K562 (cell line): ENCODE results near the gene SLC66A2.

Source experiments
- BCL6 ChIP-seq: fragments of 250-450 bp; sonication (Bioruptor Pico); IDR thresholded peaks from 2 replicates; pipeline ENCODE4 v1.4.0; 2020
- CTCF ChIP-seq, 3 experiments: IDR thresholded peaks in 2 of 3; conservative IDR thresholded peaks in 1 of 3; 2 replicates each; pipeline ENCODE4 v1.5.1; 2011 to 2012; ENCODE audit warnings: low read length in 3 of 3, mild to moderate bottlenecking in 3 of 3, control low read depth in 2 of 3, improper control_type of control experiment in 1 of 3, inconsistent platforms in 1 of 3, low read depth in 1 of 3, mixed read lengths in 1 of 3, moderate library complexity in 1 of 3; ENCODE audit not compliant: insufficient read depth in 2 of 3
- ELF1 ChIP-seq: fragments of 200-800 bp; sonication (Bioruptor generic); IDR thresholded peaks from 2 replicates; pipeline ENCODE4 v1.6.1; 2016; ENCODE audit warnings: missing genetic modification characterization, missing compliant biosample characterization
- PML ChIP-seq: IDR thresholded peaks from 2 replicates; pipeline ENCODE4 v1.6.1; 2012; ENCODE audit warnings: low read length, inconsistent platforms
- POLR2AphosphoS5 ChIP-seq: IDR thresholded peaks from 2 replicates; pipeline ENCODE4 v1.6.1; 2011; ENCODE audit warnings: mild to moderate bottlenecking, low read depth, low read length, moderate library complexity; ENCODE audit not compliant: control insufficient read depth, insufficient read depth
- USF1 ChIP-seq: sonication (generic); formaldehyde crosslinking; IDR thresholded peaks from 2 replicates; pipeline ENCODE4 v1.9.0; 2022; ENCODE audit warnings: mild to moderate bottlenecking, missing genetic modification reagents
- XRCC5 ChIP-seq: fragments of 200-400 bp; formaldehyde crosslinking; IDR thresholded peaks from 2 replicates; pipeline ENCODE4 v1.6.1; 2017; ENCODE audit warnings: low read depth, mild to moderate bottlenecking, low read length
- ZFP30 ChIP-seq: fragments of 250-450 bp; sonication (Bioruptor Pico); IDR thresholded peaks from 2 replicates; pipeline ENCODE4 v1.8.0; 2022; ENCODE audit warnings: moderate library complexity, mild to moderate bottlenecking, inconsistent platforms, borderline replicate concordance
- ZFP91 ChIP-seq: sonication (generic); formaldehyde crosslinking; IDR thresholded peaks from 2 replicates; pipeline ENCODE4 v1.8.0; 2022; ENCODE audit warnings: mild to moderate bottlenecking, missing genetic modification reagents
- ZNF592 ChIP-seq: fragments of 450-650 bp; IDR thresholded peaks from 2 replicates; pipeline ENCODE4 v1.6.1; 2017; ENCODE audit warnings: antibody characterized with exemption, mild to moderate bottlenecking

- TF ChIP-seq BCL6 (CRISPR knock-in tag): no peak
- no peak for TF ChIP-seq ELF1 (tag)
- no peak for TF ChIP-seq ZFP91 (CRISPR knock-in tag)
- no peak for TF ChIP-seq CTCF (IDR thresholded peaks at IDR 0.05 in 2 of 3, conservative IDR thresholded peaks at IDR 0.05 in 1 of 3; ENCODE audit: insufficient read depth in 2 of 3, low read depth in 1 of 3, low read length in 3 of 3)
- no peak for TF ChIP-seq ZNF592
- TF ChIP-seq ZFP30 (CRISPR knock-in tag): no peak
- no peak for TF ChIP-seq PML
- no peak for TF ChIP-seq POLR2AphosphoS5
- TF ChIP-seq XRCC5: no peak
- TF ChIP-seq USF1 (CRISPR knock-in tag): no peak
Measured at GRCh38 chr18:79942211-79942610, 9.2 kb downstream of the SLC66A2 start.
